Activated CD8-positive, alpha-beta memory T cell treated with anti-CD3 and anti-CD28 coated beads, Interleukin-2, amount 50 U/mL, for 1 hour (primary cell): ENCODE data around the gene NAPSA.
"Not testable (repeated sequence)": the region's sequence is repeated elsewhere in the genome, so short reads cannot be mapped to it uniquely, and the experiment has no call there.

ENCODE experiments used
- DNase-seq: peaks from one replicate; pipeline ENCODE4 v3.0.0-alpha.2; 2020; ENCODE audit errors: extremely low read depth

The NAPSA gene

GRCh38 chr19:50365434-50366306 lies at the start of gene NAPSA:
Gene NAPSA (minus strand): TSS chr19:50365639. CDS start chr19:50365621, 18 bp downstream.
- no peak for DNase-seq

- DNase-seq: no peak
These were observed 48.1 kb upstream of the NAPSA start for GRCh38 chr19:50413531-50413930.

GRCh38 chr19:50413096-50413495 lies 47.7 kb upstream of the NAPSA start:
- DNase-seq: no peak

- no peak for DNase-seq
These were observed 47.0 kb upstream of the NAPSA start for GRCh38 chr19:50412419-50412818.

- no peak for DNase-seq
These were observed 44.7 kb upstream of the NAPSA start for GRCh38 chr19:50410109-50410508.

- DNase-seq: no peak
These were observed 43.9 kb upstream of the NAPSA start for GRCh38 chr19:50409347-50409746.

GRCh38 chr19:50406829-50407228 lies 41.4 kb upstream of the NAPSA start:
- DNase-seq: no peak

GRCh38 chr19:50406156-50406820 lies 40.8 kb upstream of the NAPSA start:
- DNase-seq: no peak

- DNase-seq: no peak
These were observed 37.3 kb upstream of the NAPSA start for GRCh38 chr19:50402544-50403301.

- DNase-seq: no peak
These were observed 36.4 kb upstream of the NAPSA start for GRCh38 chr19:50401605-50402450.

- DNase-seq: no peak
These were observed 33.9 kb upstream of the NAPSA start for GRCh38 chr19:50399368-50399745.

- DNase-seq: no peak
These were observed 33.4 kb upstream of the NAPSA start for GRCh38 chr19:50398675-50399367.

GRCh38 chr19:50394017-50394416 lies 28.6 kb upstream of the NAPSA start:
- DNase-seq: no peak

GRCh38 chr19:50393589-50393988 lies 28.1 kb upstream of the NAPSA start:
- DNase-seq: no peak

- DNase-seq: no peak
These were observed 27.3 kb upstream of the NAPSA start for GRCh38 chr19:50392759-50393158.

- DNase-seq: not testable (repeated sequence)
These were observed 25.5 kb upstream of the NAPSA start for GRCh38 chr19:50390952-50391351.

- DNase-seq: not testable (repeated sequence)
These were observed 24.9 kb upstream of the NAPSA start for GRCh38 chr19:50390295-50390694.

- no peak for DNase-seq
These were observed 22.4 kb upstream of the NAPSA start for GRCh38 chr19:50387868-50388245.

GRCh38 chr19:50387176-50387867 lies 21.9 kb upstream of the NAPSA start:
- DNase-seq: no peak
